Activated B cell treated with CpG ODN at 0.5 μM for 24 hours (primary cell): ENCODE results near the gene ANKRD65. TPM values are rescaled to one million over a fixed set of nuclear protein-coding genes. Genes with fewer than 3 reads are reported as not detected.
"Not testable (repeated sequence)": the region's sequence is repeated elsewhere in the genome, so short reads cannot be mapped to it uniquely, and the experiment has no call there.

ENCODE experiments used
- ATAC-seq: fragments of 200-7000 bp; cut with Tn5 transposase; one replicate; pipeline ENCODE4 v1.10.0; 2021; ENCODE audit warnings: low read depth, mild to moderate bottlenecking, moderate library complexity
- CTCF ChIA-PET: fragments of 350-600 bp; sonication (Branson Sonifier 250); formaldehyde crosslinking; loops from one replicate; lab custom pipeline; 2021; ENCODE audit warnings: antibody characterized with exemption; lab: Charles Lee
- POLR2A ChIA-PET: fragments of 350-600 bp; sonication (Branson Sonifier 250); formaldehyde crosslinking; loops from one replicate; lab custom pipeline; 2021; ENCODE audit warnings: antibody characterized with exemption; lab: Charles Lee
- DNase-seq: peaks from one replicate; pipeline ENCODE4 v3.0.0; 2022
- H3K27ac Mint-ChIP-seq: one replicate; pipeline ENCODE4 v1.8.0; 2020; ENCODE audit warnings: mixed read lengths
- H3K27me3 Mint-ChIP-seq: one replicate; pipeline ENCODE4 v1.8.0; 2021; ENCODE audit warnings: mixed read lengths
- H3K36me3 Mint-ChIP-seq: one replicate; pipeline ENCODE4 v1.8.0; 2021; ENCODE audit warnings: low read depth, mixed read lengths
- H3K4me1 Mint-ChIP-seq: one replicate; pipeline ENCODE4 v1.8.0; 2021; ENCODE audit warnings: mixed read lengths
- H3K4me3 Mint-ChIP-seq: one replicate; pipeline ENCODE4 v1.8.0; 2020; ENCODE audit warnings: mild to moderate bottlenecking, mixed read lengths
- H3K9me3 Mint-ChIP-seq: one replicate; pipeline ENCODE4 v1.8.0; 2020; ENCODE audit warnings: mixed read lengths
- intact Hi-C: fragments of 100-400 bp; cut with micrococcal nuclease; formaldehyde crosslinking; loops from one replicate; pipeline ENCODE4 v1.15.1; 2024
- total RNA-seq: library from RNA; stranded (reverse); gene quantifications from 2 replicates; pipeline ENCODE4 v1.2.3, GENCODE V29; 2022
- TF ChIP-seq, protein P1 (sequence below): fragments of 200-600 bp; IDR thresholded peaks from one replicate; pipeline ENCODE4 v1.8.0; 2022; ENCODE audit warnings: antibody characterized with exemption, mild to moderate bottlenecking

The ANKRD65 gene
- total RNA-seq, 1 donor from 2014 or later, result 0.13 TPM

DNA sequence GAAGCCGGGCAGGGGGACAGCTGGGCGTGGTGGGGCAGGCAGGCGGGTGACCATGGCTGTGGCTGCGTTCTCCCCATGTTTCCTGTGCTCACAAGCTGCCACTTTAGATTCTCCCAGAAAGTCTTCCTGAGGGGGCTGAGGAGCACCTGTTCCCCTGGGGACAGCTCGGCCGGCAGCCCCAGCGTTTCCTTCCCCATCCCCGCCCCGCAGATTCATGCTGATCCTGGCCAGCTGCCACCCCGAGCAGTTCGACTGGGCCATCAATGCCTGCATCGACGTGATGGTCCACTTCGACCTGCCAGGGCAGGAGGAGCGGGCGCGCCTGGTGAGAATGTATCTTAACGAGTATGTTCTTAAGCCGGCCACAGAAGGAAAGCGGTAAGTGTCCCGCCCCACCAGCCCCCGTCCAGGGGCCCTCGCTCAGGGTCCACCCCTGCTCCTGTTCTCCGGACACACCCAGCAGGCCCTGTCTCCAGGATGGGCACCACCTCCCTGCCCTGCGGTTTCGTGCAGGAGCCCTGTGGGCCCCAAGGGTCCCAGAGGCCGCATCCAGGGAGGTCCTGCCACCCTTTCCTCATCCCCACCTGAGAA, 39.6 kb upstream of the ANKRD65 start:
- Mint-ChIP-seq H3K27ac (no peak overlapping the region), H3K4me3 (no peak overlapping the region), H3K27me3 (peaks cover 4% of the 10 kb centered on the region), H3K36me3 (no peaks in the 10 kb centered on the region), H3K4me1 (peaks cover 3% of the 10 kb centered on the region), H3K9me3 (no peaks in the 10 kb centered on the region)
- no peak for ATAC-seq
- TF ChIP-seq, protein P1, sequence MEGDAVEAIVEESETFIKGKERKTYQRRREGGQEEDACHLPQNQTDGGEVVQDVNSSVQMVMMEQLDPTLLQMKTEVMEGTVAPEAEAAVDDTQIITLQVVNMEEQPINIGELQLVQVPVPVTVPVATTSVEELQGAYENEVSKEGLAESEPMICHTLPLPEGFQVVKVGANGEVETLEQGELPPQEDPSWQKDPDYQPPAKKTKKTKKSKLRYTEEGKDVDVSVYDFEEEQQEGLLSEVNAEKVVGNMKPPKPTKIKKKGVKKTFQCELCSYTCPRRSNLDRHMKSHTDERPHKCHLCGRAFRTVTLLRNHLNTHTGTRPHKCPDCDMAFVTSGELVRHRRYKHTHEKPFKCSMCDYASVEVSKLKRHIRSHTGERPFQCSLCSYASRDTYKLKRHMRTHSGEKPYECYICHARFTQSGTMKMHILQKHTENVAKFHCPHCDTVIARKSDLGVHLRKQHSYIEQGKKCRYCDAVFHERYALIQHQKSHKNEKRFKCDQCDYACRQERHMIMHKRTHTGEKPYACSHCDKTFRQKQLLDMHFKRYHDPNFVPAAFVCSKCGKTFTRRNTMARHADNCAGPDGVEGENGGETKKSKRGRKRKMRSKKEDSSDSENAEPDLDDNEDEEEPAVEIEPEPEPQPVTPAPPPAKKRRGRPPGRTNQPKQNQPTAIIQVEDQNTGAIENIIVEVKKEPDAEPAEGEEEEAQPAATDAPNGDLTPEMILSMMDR, result no peak
- DNase-seq, result no peak
- ChIA-PET CTCF (no interaction called here), POLR2A (no interaction called here)
- intact Hi-C loops, result no loop called here

GRCh38 chr1:1459711-1460110, 38.6 kb upstream of the ANKRD65 start:
- H3K9me3 Mint-ChIP-seq, H3K27ac Mint-ChIP-seq, H3K4me1 Mint-ChIP-seq, H3K4me3 Mint-ChIP-seq, DNase-seq, ATAC-seq, intact Hi-C loops, H3K27me3 Mint-ChIP-seq, CTCF ChIA-PET, H3K36me3 Mint-ChIP-seq, POLR2A ChIA-PET: not testable (repeated sequence)

GRCh38 chr1:1459156-1459555, 38.1 kb upstream of the ANKRD65 start:
- H3K27me3 Mint-ChIP-seq, H3K36me3 Mint-ChIP-seq, DNase-seq, CTCF ChIA-PET, ATAC-seq, H3K4me1 Mint-ChIP-seq, POLR2A ChIA-PET, intact Hi-C loops, H3K4me3 Mint-ChIP-seq, H3K9me3 Mint-ChIP-seq, H3K27ac Mint-ChIP-seq: not testable (repeated sequence)

- ATAC-seq, H3K4me1 Mint-ChIP-seq, intact Hi-C loops, H3K27me3 Mint-ChIP-seq, H3K36me3 Mint-ChIP-seq, DNase-seq, H3K27ac Mint-ChIP-seq, CTCF ChIA-PET, H3K4me3 Mint-ChIP-seq, POLR2A ChIA-PET, H3K9me3 Mint-ChIP-seq: not testable (repeated sequence)
These were observed 35.7 kb upstream of the ANKRD65 start for GRCh38 chr1:1456683-1457255.

GRCh38 chr1:1455934-1456333, 34.9 kb upstream of the ANKRD65 start:
- H3K4me1 Mint-ChIP-seq, H3K9me3 Mint-ChIP-seq, H3K27ac Mint-ChIP-seq, CTCF ChIA-PET, H3K4me3 Mint-ChIP-seq, H3K36me3 Mint-ChIP-seq, POLR2A ChIA-PET, intact Hi-C loops, DNase-seq, ATAC-seq, H3K27me3 Mint-ChIP-seq: not testable (repeated sequence)

DNA sequence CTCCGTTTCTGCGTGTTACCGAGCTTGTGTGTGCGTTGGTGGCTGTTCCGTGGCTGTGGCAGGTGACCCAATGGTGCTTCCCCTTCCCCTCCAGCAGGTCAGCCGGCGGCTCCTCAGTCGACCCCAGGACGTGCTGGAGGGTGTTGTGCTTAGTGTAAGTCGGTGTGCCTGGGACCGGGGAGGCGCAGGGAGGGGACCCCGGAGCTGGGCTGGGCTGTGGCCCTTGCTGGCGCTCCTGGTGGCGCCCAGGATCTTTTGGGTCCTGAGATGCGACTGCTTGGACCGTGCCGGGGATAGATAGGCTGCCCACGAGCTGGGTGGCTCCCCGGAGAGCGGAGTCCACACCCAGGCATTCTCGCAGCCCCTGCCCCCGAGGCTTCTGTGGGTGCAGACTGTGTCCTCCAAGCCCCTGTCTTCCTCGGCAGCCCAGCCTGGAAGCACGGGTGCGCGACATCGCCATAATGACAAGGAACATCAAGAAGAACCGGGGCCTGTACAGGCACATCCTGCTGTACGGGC, 34.3 kb upstream of the ANKRD65 start:
- no peak for ATAC-seq
- H3K27ac Mint-ChIP-seq, result no peak overlapping the region
- ChIA-PET POLR2A (interaction anchor here (0.5 to 0.6 kb wide), 2 partner anchors 61 to 70 kb away, joined by 4 to 5 read pairs; no protein-coding TSS in a partner anchor), CTCF (no interaction called here)
- no peak for DNase-seq
- intact Hi-C loops, result no loop called here
- H3K4me1 Mint-ChIP-seq, result no peaks in the 10 kb centered on the region
- H3K4me3 Mint-ChIP-seq, result no peak overlapping the region
- TF ChIP-seq, protein P1, result no peak
- peaks cover 2% of the 10 kb centered on the region for H3K27me3 Mint-ChIP-seq
- no peaks in the 10 kb centered on the region for H3K36me3 Mint-ChIP-seq
- H3K9me3 Mint-ChIP-seq, result no peaks in the 10 kb centered on the region

- H3K27ac Mint-ChIP-seq, H3K27me3 Mint-ChIP-seq, CTCF ChIA-PET, intact Hi-C loops, ATAC-seq, H3K4me1 Mint-ChIP-seq, H3K9me3 Mint-ChIP-seq, H3K36me3 Mint-ChIP-seq, DNase-seq, POLR2A ChIA-PET, H3K4me3 Mint-ChIP-seq: not testable (repeated sequence)
These were observed 33.4 kb upstream of the ANKRD65 start for GRCh38 chr1:1454286-1455056.
